ENCODE data around the gene ARID1B.
"Not testable (repeated sequence)": the region's sequence is repeated elsewhere in the genome, so short reads cannot be mapped to it uniquely, and the experiment has no call there.

Gene ARID1B

GRCh38 chr6:157039639-157040038 lies 262.5 kb downstream of the ARID1B start:
- not testable (repeated sequence) for DNase-seq (ENCODE audit: low read depth in 1 of 2, low spot score in 1 of 2)

GRCh38 chr6:157040191-157040590 lies 263.0 kb downstream of the ARID1B start:
- DNase-seq (ENCODE audit: low read depth in 1 of 2, low spot score in 1 of 2): no peak

GRCh38 chr6:157045831-157046454 lies 268.8 kb downstream of the ARID1B start:
- no peak for DNase-seq (ENCODE audit: low read depth in 1 of 2, low spot score in 1 of 2)

GRCh38 chr6:157046776-157047175 lies 269.6 kb downstream of the ARID1B start:
- no peak for DNase-seq (ENCODE audit: low read depth in 1 of 2, low spot score in 1 of 2)

- DNase-seq (ENCODE audit: low read depth in 1 of 2, low spot score in 1 of 2): no peak
Observed at GRCh38 chr6:157047328-157047727, 270.1 kb downstream of the ARID1B start.

- DNase-seq (ENCODE audit: low read depth in 1 of 2, low spot score in 1 of 2): no peak
Observed at GRCh38 chr6:157047951-157048350, 270.8 kb downstream of the ARID1B start.

GRCh38 chr6:157049133-157049532 lies 272.0 kb downstream of the ARID1B start:
- no peak for DNase-seq (ENCODE audit: low read depth in 1 of 2, low spot score in 1 of 2)

- no peak for DNase-seq (ENCODE audit: low read depth in 1 of 2, low spot score in 1 of 2)
Observed at GRCh38 chr6:157050537-157051265, 273.5 kb downstream of the ARID1B start.

- no peak for DNase-seq (ENCODE audit: low read depth in 1 of 2, low spot score in 1 of 2)
Observed at GRCh38 chr6:157054531-157054979, 277.4 kb downstream of the ARID1B start.

- no peak for DNase-seq (ENCODE audit: low read depth in 1 of 2, low spot score in 1 of 2)
Observed at GRCh38 chr6:157055863-157056262, 278.7 kb downstream of the ARID1B start.

GRCh38 chr6:157056275-157056674 lies 279.1 kb downstream of the ARID1B start:
- no peak for DNase-seq (ENCODE audit: low read depth in 1 of 2, low spot score in 1 of 2)

GRCh38 chr6:157058574-157058973 lies 281.4 kb downstream of the ARID1B start:
- no peak for DNase-seq (ENCODE audit: low read depth in 1 of 2, low spot score in 1 of 2)

- no peak for DNase-seq (ENCODE audit: low read depth in 1 of 2, low spot score in 1 of 2)
Observed at GRCh38 chr6:157059781-157060180, 282.6 kb downstream of the ARID1B start.

- DNase-seq (ENCODE audit: low read depth in 1 of 2, low spot score in 1 of 2): no peak
Observed at GRCh38 chr6:157060440-157060952, 283.3 kb downstream of the ARID1B start.

GRCh38 chr6:157061770-157062594 lies 284.8 kb downstream of the ARID1B start:
- DNase-seq (ENCODE audit: low read depth in 1 of 2, low spot score in 1 of 2): no peak

GRCh38 chr6:157063176-157063905 lies 286.2 kb downstream of the ARID1B start:
- no peak for DNase-seq (ENCODE audit: low read depth in 1 of 2, low spot score in 1 of 2)

GRCh38 chr6:157063923-157064322 lies 286.7 kb downstream of the ARID1B start:
- DNase-seq (ENCODE audit: low read depth in 1 of 2, low spot score in 1 of 2): no peak

GRCh38 chr6:157064502-157064901 lies 287.3 kb downstream of the ARID1B start:
- DNase-seq (ENCODE audit: low read depth in 1 of 2, low spot score in 1 of 2): no peak

- DNase-seq (ENCODE audit: low read depth in 1 of 2, low spot score in 1 of 2): no peak
Observed at GRCh38 chr6:157065366-157065765, 288.2 kb downstream of the ARID1B start.

GRCh38 chr6:157066781-157067491 lies 289.8 kb downstream of the ARID1B start:
- no peak for DNase-seq (ENCODE audit: low read depth in 1 of 2, low spot score in 1 of 2)

Measured in activated T-helper 1 cell treated with anti-CD3 and anti-CD28 coated beads, Interleukin-2, amount 50 U/mL, for 16 hours (primary cell).